IMR-90 (cell line): ENCODE measurements around the gene MYBPH. TPM values are rescaled to one million over a fixed set of nuclear protein-coding genes. Genes with fewer than 3 reads are reported as not detected.

Experiments used
- ATAC-seq: fragments of 200-7000 bp; cut with Tn5 transposase; 2 replicates; pipeline ENCODE4 v1.9.1; 2020; ENCODE audit warnings: low read depth, mild to moderate bottlenecking, moderate library complexity
- BruUV-seq: library from RNA; stranded (reverse); fragments of 400-500 nt; replicated peaks from 2 replicates; lab custom pipeline; 2021; lab: Mats Ljungman, UMichigan
- CTCF ChIA-PET: fragments of 300-600 bp; formaldehyde crosslinking; extraction: SDS; loops from one replicate; lab custom pipeline; 2021; ENCODE audit warnings: antibody characterized with exemption; lab: Yijun Ruan, JAX
- POLR2A ChIA-PET: fragments of 300-600 bp; sonication (Branson Sonifier 250); formaldehyde crosslinking; loops from one replicate; lab custom pipeline; 2022; ENCODE audit warnings: antibody characterized with exemption; ENCODE audit not compliant: unreplicated experiment; lab: Charles Lee
- DNase-seq: peaks from one replicate; pipeline ENCODE4 v3.0.0; 2013
- H2AFZ ChIP-seq: replicated peaks from 2 replicates; pipeline ENCODE3; 2013; ENCODE audit warnings: low read length, mild to moderate bottlenecking; ENCODE audit not compliant: poor library complexity
- H2AK5ac ChIP-seq: 2 replicates; pipeline ENCODE4 v1.6.1; 2013; ENCODE audit warnings: low read depth, low read length, inconsistent platforms
- H2AK9ac ChIP-seq: replicated peaks from 2 replicates; pipeline ENCODE3; 2013; ENCODE audit warnings: mild to moderate bottlenecking, low read depth, low read length, moderate library complexity; ENCODE audit not compliant: poor library complexity
- H2BK120ac ChIP-seq: 2 replicates; pipeline ENCODE4 v1.6.1; 2013; ENCODE audit warnings: low read depth, low read length, inconsistent platforms
- H2BK15ac ChIP-seq: 3 replicates; pipeline ENCODE4 v1.6.1; 2013; ENCODE audit warnings: low read depth, low read length, inconsistent platforms
- H2BK20ac ChIP-seq: 2 replicates; pipeline ENCODE4 v1.6.1; 2013; ENCODE audit warnings: low read depth, mild to moderate bottlenecking, inconsistent platforms, low read length, moderate library complexity
- H2BK5ac ChIP-seq: 2 replicates; pipeline ENCODE4 v1.6.1; 2013; ENCODE audit warnings: mild to moderate bottlenecking, low read depth, low read length, inconsistent platforms; ENCODE audit not compliant: poor library complexity, severe bottlenecking
- H3K14ac ChIP-seq: replicated peaks from 2 replicates; pipeline ENCODE4 v1.6.1; 2013; ENCODE audit warnings: low read depth, low read length, inconsistent platforms
- H3K18ac ChIP-seq: 2 replicates; pipeline ENCODE4 v1.6.1; 2013; ENCODE audit warnings: low read depth, low read length, control low read depth
- H3K23ac ChIP-seq: 2 replicates; pipeline ENCODE4 v1.6.1; 2013; ENCODE audit warnings: low read depth, low read length, inconsistent platforms
- H3K27ac ChIP-seq: 2 replicates; pipeline ENCODE4 v1.5.1; 2013; ENCODE audit warnings: mild to moderate bottlenecking, control low read depth, low read length; ENCODE audit not compliant: insufficient read depth
- H3K27me3 ChIP-seq: 2 replicates; pipeline ENCODE4 v1.6.1; 2013; ENCODE audit warnings: low read length; ENCODE audit not compliant: control insufficient read depth, insufficient read depth
- H3K36me3 ChIP-seq: 2 replicates; pipeline ENCODE4 v1.6.1; 2013; ENCODE audit warnings: low read length, mixed read lengths; ENCODE audit not compliant: control insufficient read depth, insufficient read depth
- H3K4ac ChIP-seq: 2 replicates; pipeline ENCODE4 v1.6.1; 2013; ENCODE audit warnings: low read depth, low read length, inconsistent platforms
- H3K4me1 ChIP-seq: 2 replicates; pipeline ENCODE4 v1.6.1; 2013; ENCODE audit warnings: low read length, mixed read lengths; ENCODE audit not compliant: control insufficient read depth, insufficient read depth
- H3K4me2 ChIP-seq: 2 replicates; pipeline ENCODE4 v1.6.1; 2013; ENCODE audit warnings: low read depth, mild to moderate bottlenecking, control low read depth, low read length, moderate library complexity
- H3K4me3 ChIP-seq: 2 replicates; pipeline ENCODE4 v1.5.1; 2013; ENCODE audit warnings: low read depth, mild to moderate bottlenecking, control low read depth, low read length, moderate library complexity; ENCODE audit not compliant: insufficient read depth
- H3K56ac ChIP-seq: 2 replicates; pipeline ENCODE4 v1.6.1; 2013; ENCODE audit warnings: low read length, inconsistent platforms; ENCODE audit not compliant: insufficient read depth; ENCODE audit errors: extremely low read depth
- H3K79me1 ChIP-seq, 2 experiments: 2 replicates each; pipeline ENCODE4 v1.6.1; 2013; ENCODE audit warnings: low read length in 2 of 2, inconsistent platforms in 1 of 2, low read depth in 1 of 2
- H3K9ac ChIP-seq: 2 replicates; pipeline ENCODE4 v1.6.1; 2013; ENCODE audit warnings: low read depth, low read length, control low read depth
- H3K9me1 ChIP-seq: 2 replicates; pipeline ENCODE4 v1.6.1; 2013; ENCODE audit warnings: low read length, inconsistent platforms; ENCODE audit not compliant: insufficient read depth
- H3K9me3 ChIP-seq: 2 replicates; pipeline ENCODE4 v1.6.1; 2013; ENCODE audit warnings: low read length; ENCODE audit not compliant: control insufficient read depth, insufficient read depth
- H4K20me1 ChIP-seq: 2 replicates; pipeline ENCODE4 v1.6.1; 2013; ENCODE audit warnings: low read length, inconsistent platforms; ENCODE audit not compliant: insufficient read depth
- H4K5ac ChIP-seq: 2 replicates; pipeline ENCODE4 v1.6.1; 2013; ENCODE audit warnings: mild to moderate bottlenecking, low read depth, low read length, control low read depth
- H4K8ac ChIP-seq, 2 experiments: 2 replicates each; pipeline ENCODE4 v1.6.1; 2013; ENCODE audit warnings: low read depth in 2 of 2, low read length in 2 of 2, control low read depth in 1 of 2, inconsistent platforms in 1 of 2
- H4K91ac ChIP-seq: 2 replicates; pipeline ENCODE4 v1.6.1; 2013; ENCODE audit warnings: low read depth, low read length, inconsistent platforms; ENCODE audit not compliant: insufficient read depth
- BHLHE40 ChIP-seq: fragments of 150-350 bp; IDR thresholded peaks from 2 replicates; pipeline ENCODE4 v1.6.1; 2016; ENCODE audit warnings: mild to moderate bottlenecking, low read depth, low read length
- CEBPB ChIP-seq: IDR thresholded peaks from 2 replicates; pipeline ENCODE4 v1.6.1; 2012; ENCODE audit warnings: low read depth, low read length, improper control_type of control experiment
- CHD1 ChIP-seq: IDR thresholded peaks from 2 replicates; pipeline ENCODE4 v1.6.1; 2012; ENCODE audit warnings: low read depth, low read length, improper control_type of control experiment
- FOS ChIP-seq: fragments of 150-350 bp; IDR thresholded peaks from 2 replicates; pipeline ENCODE4 v1.6.1; 2016; ENCODE audit warnings: low read depth, low read length
- MAFK ChIP-seq: IDR thresholded peaks from 2 replicates; pipeline ENCODE4 v1.6.1; 2012; ENCODE audit warnings: low read depth, low read length, improper control_type of control experiment
- MAZ ChIP-seq: IDR thresholded peaks from 2 replicates; pipeline ENCODE4 v1.6.1; 2012; ENCODE audit warnings: low read depth, mild to moderate bottlenecking, low read length, improper control_type of control experiment, moderate library complexity, borderline replicate concordance
- MXI1 ChIP-seq: IDR thresholded peaks from 2 replicates; pipeline ENCODE4 v1.6.1; 2012; ENCODE audit warnings: low read depth, mild to moderate bottlenecking, low read length, moderate library complexity, borderline replicate concordance
- NFE2L2 ChIP-seq: fragments of 150-350 bp; IDR thresholded peaks from 2 replicates; pipeline ENCODE4 v1.6.1; 2016; ENCODE audit warnings: low read depth, mild to moderate bottlenecking, low read length
- POLR2A ChIP-seq: IDR thresholded peaks from 2 replicates; pipeline ENCODE4 v1.6.1; 2012; ENCODE audit warnings: mild to moderate bottlenecking, low read depth, low read length
- RAD21 ChIP-seq: IDR thresholded peaks from 2 replicates; pipeline ENCODE4 v1.6.1; 2012; ENCODE audit warnings: low read length, improper control_type of control experiment
- RCOR1 ChIP-seq: IDR thresholded peaks from 2 replicates; pipeline ENCODE4 v1.6.1; 2012; ENCODE audit warnings: mild to moderate bottlenecking, low read length, improper control_type of control experiment; ENCODE audit not compliant: insufficient replicate concordance
- RFX5 ChIP-seq: IDR thresholded peaks from 2 replicates; pipeline ENCODE4 v1.8.0; 2012; ENCODE audit warnings: low read depth, mild to moderate bottlenecking, low read length, moderate library complexity
- SMC3 ChIP-seq: fragments of 150-350 bp; IDR thresholded peaks from 2 replicates; pipeline ENCODE4 v1.6.1; 2016; ENCODE audit warnings: low read depth, mild to moderate bottlenecking, antibody characterized with exemption, low read length, moderate library complexity
- WGBS, 2 experiments: methylation state at CpG; one replicate each; pipeline versions ENCODE4 v1.1.5 to v1.1.7; 2013; ENCODE audit warnings: missing lambda C conversion rate in 2 of 2; ENCODE audit not compliant: insufficient read length in 1 of 2; ENCODE audit errors: extremely low coverage in 2 of 2; 5-methylcytosine and 5-hydroxymethylcytosine counted together
- dilution Hi-C: fragments of 300-500 bp; cut with HindIII; formaldehyde crosslinking; loops from one replicate; pipeline ENCODE4 v1.14.3; 2018; ENCODE audit warnings: low sequenced_read_pairs; ENCODE audit not compliant: unreplicated experiment
- in situ Hi-C: fragments of 300-500 bp; cut with MboI; formaldehyde crosslinking; loops from 3 replicates; pipeline ENCODE4 v1.14.3; 2019; ENCODE audit warnings: low sequenced_read_pairs, inconsistent platforms, mixed read lengths
- intact Hi-C: fragments of 100-400 bp; cut with micrococcal nuclease; formaldehyde crosslinking; loops from 2 replicates; pipeline ENCODE4 v1.10.0; 2022
- polyA plus RNA-seq, 3 experiments: library from polyadenylated mRNA; depleted of rRNA; stranded (reverse); fragments of >200 nt; gene quantifications; 2 replicates each; pipeline ENCODE4 v1.2.3, GENCODE V29; 2012; ENCODE audit warnings: low replicate concordance in 1 of 3
- total RNA-seq: library from RNA; depleted of rRNA; stranded (reverse); fragments of >200 nt; gene quantifications from 2 replicates; pipeline ENCODE4 v1.2.3, GENCODE V29; 2012
- TF ChIP-seq, protein P1 (sequence below): fragments of 150-350 bp; IDR thresholded peaks from 2 replicates; pipeline ENCODE4 v1.6.1; 2017; ENCODE audit warnings: mild to moderate bottlenecking, antibody characterized with exemption, low read length, low read depth
- TF ChIP-seq, protein P2 (sequence below): conservative IDR thresholded peaks from 2 replicates; pipeline ENCODE4 v1.5.1; 2012; ENCODE audit warnings: mild to moderate bottlenecking, low read depth, low read length, improper control_type of control experiment
- TF ChIP-seq, protein P3 (sequence below): fragments of 150-350 bp; IDR thresholded peaks from 2 replicates; pipeline ENCODE4 v1.6.1; 2016; ENCODE audit warnings: low read depth, mild to moderate bottlenecking, low read length, moderate library complexity, borderline replicate concordance

MYBPH gene
- total and polyA plus RNA-seq, 2 of the 4 experiments (the other 2 are of a cell fraction) = not detected

DNA sequence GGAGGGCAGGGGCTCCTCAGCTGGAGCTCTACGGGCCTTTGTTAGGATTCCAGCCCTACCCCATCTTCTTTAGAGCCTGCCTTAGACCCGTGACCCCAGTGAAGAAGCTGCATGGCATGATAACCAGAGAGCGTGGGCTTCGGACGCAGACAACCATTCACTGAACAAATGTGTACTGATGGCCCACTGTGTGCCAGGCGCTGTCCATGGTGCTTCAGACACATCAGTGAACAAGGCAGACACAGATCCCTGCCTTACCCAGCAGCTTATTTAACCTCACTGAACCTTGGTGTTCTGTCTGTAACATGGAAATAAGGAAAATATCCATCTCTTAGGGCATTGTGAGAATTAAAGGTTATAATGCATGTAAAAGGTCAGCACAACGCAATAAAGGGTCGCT, 44.3 kb upstream of the MYBPH start:
- H3K9me3 ChIP-seq = no peaks in the 10 kb centered on the region
- no peak overlapping the region for H3K27ac ChIP-seq
- peaks cover 65% of the 10 kb centered on the region for H3K27me3 ChIP-seq
- no CpG with 5 or more reads among the region's 8 CpGs for WGBS, 2 experiments
- no peak overlapping the region for H2AK9ac ChIP-seq
- no peak overlapping the region for H4K91ac ChIP-seq
- no peak overlapping the region for H2AK5ac ChIP-seq
- H3K4me3 ChIP-seq = no peak overlapping the region
- BruUV-seq = no TSS peak
- H2AFZ ChIP-seq = no peak overlapping the region
- DNase-seq = no peak
- no peak overlapping the region for H3K14ac ChIP-seq
- no peak overlapping the region for H2BK20ac ChIP-seq
- H4K5ac ChIP-seq = no peak overlapping the region
- H2BK15ac ChIP-seq = no peak overlapping the region
- ATAC-seq = no peak
- H3K4me2 ChIP-seq = no peak overlapping the region
- intact Hi-C loops (no loop called here), dilution Hi-C loops (no loop called here), in situ Hi-C loops (loop anchor here (5.0 kb wide), 1 partner anchor 183 kb away; no protein-coding TSS in a partner anchor)
- TF ChIP-seq CHD1 = no peak
- TF ChIP-seq POLR2A = no peak
- TF ChIP-seq MAFK = no peak
- TF ChIP-seq RFX5 = no peak
- TF ChIP-seq, protein P1, sequence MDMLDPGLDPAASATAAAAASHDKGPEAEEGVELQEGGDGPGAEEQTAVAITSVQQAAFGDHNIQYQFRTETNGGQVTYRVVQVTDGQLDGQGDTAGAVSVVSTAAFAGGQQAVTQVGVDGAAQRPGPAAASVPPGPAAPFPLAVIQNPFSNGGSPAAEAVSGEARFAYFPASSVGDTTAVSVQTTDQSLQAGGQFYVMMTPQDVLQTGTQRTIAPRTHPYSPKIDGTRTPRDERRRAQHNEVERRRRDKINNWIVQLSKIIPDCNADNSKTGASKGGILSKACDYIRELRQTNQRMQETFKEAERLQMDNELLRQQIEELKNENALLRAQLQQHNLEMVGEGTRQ = no peak
- TF ChIP-seq FOS = no peak
- TF ChIP-seq, protein P2, sequence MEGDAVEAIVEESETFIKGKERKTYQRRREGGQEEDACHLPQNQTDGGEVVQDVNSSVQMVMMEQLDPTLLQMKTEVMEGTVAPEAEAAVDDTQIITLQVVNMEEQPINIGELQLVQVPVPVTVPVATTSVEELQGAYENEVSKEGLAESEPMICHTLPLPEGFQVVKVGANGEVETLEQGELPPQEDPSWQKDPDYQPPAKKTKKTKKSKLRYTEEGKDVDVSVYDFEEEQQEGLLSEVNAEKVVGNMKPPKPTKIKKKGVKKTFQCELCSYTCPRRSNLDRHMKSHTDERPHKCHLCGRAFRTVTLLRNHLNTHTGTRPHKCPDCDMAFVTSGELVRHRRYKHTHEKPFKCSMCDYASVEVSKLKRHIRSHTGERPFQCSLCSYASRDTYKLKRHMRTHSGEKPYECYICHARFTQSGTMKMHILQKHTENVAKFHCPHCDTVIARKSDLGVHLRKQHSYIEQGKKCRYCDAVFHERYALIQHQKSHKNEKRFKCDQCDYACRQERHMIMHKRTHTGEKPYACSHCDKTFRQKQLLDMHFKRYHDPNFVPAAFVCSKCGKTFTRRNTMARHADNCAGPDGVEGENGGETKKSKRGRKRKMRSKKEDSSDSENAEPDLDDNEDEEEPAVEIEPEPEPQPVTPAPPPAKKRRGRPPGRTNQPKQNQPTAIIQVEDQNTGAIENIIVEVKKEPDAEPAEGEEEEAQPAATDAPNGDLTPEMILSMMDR = no peak
- no peak for TF ChIP-seq RCOR1
- TF ChIP-seq NFE2L2 = no peak
- TF ChIP-seq MAZ = no peak
- TF ChIP-seq SMC3 = no peak
- no peak for TF ChIP-seq RAD21
- no peak for TF ChIP-seq MXI1
- TF ChIP-seq, protein P3, sequence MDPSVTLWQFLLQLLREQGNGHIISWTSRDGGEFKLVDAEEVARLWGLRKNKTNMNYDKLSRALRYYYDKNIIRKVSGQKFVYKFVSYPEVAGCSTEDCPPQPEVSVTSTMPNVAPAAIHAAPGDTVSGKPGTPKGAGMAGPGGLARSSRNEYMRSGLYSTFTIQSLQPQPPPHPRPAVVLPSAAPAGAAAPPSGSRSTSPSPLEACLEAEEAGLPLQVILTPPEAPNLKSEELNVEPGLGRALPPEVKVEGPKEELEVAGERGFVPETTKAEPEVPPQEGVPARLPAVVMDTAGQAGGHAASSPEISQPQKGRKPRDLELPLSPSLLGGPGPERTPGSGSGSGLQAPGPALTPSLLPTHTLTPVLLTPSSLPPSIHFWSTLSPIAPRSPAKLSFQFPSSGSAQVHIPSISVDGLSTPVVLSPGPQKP = no peak
- no peak for TF ChIP-seq BHLHE40
- no peak for TF ChIP-seq CEBPB
- H3K9ac ChIP-seq = no peak overlapping the region
- no peak overlapping the region for H3K4ac ChIP-seq
- no peak overlapping the region for H4K8ac ChIP-seq
- no peak overlapping the region for H3K23ac ChIP-seq
- H3K79me1 ChIP-seq = no peaks in the 10 kb centered on the region
- no peaks in the 10 kb centered on the region for H3K4me1 ChIP-seq
- CTCF ChIA-PET = interaction anchor here (1.9 to 3.0 kb wide), 2 partner anchors 102 to 181 kb away, joined by 6 to 9 read pairs; no protein-coding TSS in a partner anchor
- H2BK5ac ChIP-seq = no peak overlapping the region
- POLR2A ChIA-PET = no interaction called here
- H4K20me1 ChIP-seq = no peaks in the 10 kb centered on the region; the same call in 1 of the 2 replicates
- no peaks in the 10 kb centered on the region for H3K36me3 ChIP-seq
- H3K18ac ChIP-seq = no peak overlapping the region
- H2BK120ac ChIP-seq = no peak overlapping the region
- no peak overlapping the region for H3K56ac ChIP-seq
- H3K9me1 ChIP-seq = no peaks in the 10 kb centered on the region
